Activated CD4-positive, alpha-beta T cell treated with anti-CD3 and anti-CD28 coated beads for 4 hours (primary cell): ENCODE data around the gene BEND7.
"Not testable (repeated sequence)": the region's sequence is repeated elsewhere in the genome, so short reads cannot be mapped to it uniquely, and the experiment has no call there.

Experiments used
- DNase-seq, 2 donors: peaks; one replicate each; pipeline ENCODE4 v3.0.0-alpha.2; 2020

BEND7 gene

DNA sequence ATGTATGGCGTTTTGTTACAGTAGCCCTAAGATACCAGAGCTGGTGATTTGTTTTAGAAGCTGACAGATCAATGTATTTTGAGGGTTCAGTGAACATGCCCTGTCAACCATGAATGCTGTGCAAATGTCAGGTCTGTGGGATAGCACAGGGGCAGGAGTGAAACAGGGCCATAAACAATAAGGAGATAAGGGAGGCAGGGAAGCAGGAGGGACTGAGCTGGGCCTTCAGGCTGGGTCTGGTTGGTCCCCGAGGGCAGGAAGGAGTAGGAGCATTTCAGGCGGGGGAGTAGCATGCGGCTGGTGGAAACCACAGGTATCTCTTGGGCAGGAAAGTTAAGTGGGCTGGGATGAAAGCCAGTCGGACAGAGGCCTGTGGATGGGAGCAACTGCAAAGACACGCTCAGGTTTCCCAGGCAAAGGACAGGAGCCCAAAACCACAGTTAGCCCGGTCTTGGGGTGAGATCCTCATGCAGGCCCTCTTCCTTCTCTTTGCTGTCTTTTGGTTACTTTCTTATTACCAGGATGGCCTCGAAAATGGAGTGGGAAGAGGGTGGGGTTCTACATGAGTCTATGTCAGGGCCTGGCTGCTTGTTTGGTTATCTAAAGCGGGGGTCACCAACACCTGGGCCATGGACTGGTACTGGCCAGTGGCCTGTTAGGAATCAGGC lies 111.2 kb downstream of the BEND7 start:
- no peak for DNase-seq

DNA sequence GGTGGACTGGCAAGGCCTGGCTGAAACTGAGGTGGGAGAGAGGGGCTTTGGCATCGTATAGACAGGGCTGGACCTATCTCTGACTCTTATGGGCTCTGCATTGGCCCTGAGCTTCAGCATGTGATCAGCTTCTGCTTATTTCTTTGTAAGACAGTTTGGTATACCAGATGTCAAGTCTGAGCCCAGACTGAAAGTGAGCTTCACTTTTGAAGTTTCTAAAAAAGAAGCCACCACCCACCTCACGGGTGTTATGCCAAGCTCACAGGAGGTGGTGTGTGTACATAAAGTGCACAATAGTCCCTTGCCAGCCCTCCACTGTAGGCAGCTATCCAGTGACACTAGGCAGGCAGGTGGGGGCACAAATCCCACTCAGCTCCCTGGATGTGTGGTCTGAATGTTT lies 112.1 kb downstream of the BEND7 start:
- no peak for DNase-seq

DNA sequence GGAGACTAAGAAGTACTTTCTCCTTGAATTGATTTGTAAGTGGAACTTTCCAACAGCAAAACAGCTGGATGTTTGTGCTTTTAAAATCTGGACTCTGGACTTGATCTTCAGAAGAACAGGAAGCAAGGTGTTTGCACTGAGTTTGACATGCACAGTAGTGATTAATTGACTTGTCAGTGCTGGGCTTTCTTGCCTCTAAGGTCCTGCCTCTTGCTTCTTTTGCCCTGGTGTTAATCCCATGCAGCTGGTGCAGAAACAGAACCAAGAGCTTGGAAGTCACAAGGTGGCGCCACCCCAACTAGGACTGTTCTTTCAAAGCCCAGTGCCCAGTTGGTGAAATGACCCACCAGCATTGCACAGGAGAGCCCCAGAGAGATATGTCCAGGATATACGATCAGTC lies 114.0 kb downstream of the BEND7 start:
- no peak for DNase-seq

DNA sequence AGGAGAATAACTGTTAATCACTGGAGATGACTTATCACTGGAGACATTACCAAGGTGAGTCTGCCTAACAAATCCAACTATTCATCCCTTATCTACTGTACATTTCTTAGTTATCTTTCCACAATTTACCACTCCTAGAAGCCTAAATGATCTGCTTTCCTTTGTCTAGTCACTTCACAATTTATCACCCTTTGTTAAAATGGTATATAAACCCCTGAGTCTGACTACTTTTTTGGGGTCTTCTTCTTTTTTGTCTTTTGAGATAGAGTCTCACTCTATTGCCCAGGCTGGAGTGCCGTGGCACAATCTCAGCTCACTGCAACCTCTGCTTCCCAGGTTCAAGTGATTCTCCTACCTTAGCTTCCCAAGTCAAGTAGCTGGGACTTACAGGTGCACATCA lies 114.7 kb downstream of the BEND7 start:
- no peak for DNase-seq

DNA sequence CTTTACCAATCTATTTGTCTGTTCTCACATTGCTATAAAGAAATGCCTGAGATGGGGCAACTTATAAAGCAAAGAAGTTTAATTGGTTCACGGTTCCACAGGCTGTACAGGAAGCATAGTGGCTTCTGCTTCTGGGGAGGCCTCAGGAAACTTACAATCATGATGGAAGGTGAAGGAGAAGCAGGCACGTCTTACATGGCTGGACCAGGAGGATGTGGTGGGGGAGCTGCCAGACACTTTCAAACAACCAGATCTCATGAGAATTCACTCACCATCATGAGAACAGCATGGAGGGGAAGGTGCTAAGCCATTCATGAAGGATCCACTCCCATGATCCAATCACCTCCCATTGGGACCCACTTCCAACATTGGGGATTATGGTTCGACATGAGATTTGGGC lies 115.9 kb downstream of the BEND7 start:
- DNase-seq = no peak

DNA sequence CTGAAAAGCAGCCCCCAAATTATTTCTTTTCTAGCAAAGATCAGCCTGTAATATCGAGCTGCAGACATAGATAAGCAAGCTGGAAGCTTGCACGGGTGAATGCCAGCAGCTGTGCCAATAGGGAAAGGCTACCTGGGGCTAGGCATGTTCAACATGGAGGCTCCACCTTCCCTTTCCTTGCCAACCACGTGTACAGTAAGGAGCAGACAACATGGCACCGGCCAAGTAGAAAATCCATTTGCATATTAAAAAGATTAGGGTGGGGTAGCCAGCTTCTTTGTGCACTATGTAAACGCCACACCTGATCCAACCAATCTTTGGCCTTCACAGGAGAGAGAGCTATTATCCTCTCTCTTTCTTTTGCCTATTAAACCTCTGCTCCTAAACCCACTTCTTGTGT lies 124.0 kb downstream of the BEND7 start:
- no peak for DNase-seq

DNA sequence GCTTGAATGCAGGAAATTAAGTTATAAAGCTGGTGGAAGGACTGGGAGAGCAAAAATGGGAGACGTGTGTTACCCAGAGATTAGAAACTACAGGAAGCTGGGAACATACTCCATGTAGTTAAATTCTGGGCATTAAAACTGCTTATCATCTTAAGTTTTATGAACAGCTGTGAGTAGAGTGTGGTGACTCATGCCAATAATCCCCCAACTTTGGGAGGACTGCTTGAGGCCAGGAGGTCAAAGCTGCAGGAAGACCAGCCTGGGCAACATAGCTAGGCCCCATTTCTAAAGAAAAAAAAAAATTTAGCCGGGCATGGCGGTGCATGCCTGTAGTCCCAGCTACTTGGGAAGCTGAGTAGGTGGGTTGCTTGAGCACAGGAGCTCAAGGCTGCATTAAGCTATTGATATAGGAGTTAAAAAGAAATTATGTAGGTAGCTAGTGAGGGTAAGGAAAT lies 124.5 kb downstream of the BEND7 start:
- DNase-seq = no peak

DNA sequence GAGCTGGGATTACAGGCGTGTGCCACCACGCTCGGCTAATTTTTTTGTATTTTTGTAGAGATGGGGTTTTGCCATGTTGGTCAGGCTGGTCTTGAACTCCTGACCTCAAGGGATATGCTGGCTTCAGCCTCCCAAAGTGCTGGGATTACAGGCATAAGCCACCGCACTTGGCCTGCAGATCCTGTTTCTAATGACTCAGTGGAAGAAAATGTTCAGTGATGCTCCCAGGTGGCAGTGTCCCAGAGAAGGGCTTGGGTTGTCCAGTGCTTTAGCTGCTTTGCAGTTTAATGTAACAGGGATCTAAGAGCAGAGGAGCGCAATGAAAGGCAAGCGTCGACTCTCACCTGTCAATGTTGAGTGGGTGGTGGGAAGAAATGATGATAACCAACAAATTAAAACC lies 125.4 kb downstream of the BEND7 start:
- DNase-seq = not testable (repeated sequence)

DNA sequence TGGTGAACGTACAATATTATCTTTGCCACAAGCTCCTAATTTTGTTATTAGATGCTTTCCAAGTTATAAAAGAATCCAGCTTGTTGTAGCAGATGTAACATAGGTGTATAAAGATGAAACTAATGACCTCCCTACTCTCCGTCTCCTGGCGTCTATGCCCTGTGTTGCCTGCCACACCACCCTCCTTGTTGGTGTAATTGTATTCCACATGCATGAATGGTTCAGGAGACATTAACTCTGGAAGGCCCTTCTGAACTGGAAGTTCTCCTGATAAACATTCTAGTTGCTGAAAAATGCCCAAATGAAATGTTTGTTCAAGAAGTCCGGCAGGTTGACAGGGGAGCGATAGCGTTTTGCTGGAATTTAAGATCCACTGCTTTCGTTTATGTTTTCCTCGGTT lies 126.8 kb downstream of the BEND7 start:
- no peak for DNase-seq

DNA sequence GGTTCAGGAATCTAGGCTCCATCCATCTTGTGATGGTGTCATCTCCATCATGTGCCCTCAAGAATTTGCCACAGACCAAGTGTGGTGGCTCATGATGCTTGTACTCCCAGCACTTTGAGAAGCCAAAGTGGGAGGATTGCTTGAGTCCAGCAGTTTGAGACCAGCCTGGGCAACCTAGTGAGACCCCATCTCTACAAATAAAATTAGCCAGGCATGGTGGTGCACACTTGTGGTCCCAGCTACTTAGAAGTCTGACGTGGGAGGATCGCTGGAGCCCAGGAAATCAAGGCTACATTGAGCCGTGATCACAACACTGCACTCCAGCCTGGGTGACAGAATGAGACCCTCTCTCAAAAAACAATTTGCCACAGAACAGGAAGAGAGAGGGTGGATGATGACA lies 127.7 kb downstream of the BEND7 start:
- DNase-seq = no peak

DNA sequence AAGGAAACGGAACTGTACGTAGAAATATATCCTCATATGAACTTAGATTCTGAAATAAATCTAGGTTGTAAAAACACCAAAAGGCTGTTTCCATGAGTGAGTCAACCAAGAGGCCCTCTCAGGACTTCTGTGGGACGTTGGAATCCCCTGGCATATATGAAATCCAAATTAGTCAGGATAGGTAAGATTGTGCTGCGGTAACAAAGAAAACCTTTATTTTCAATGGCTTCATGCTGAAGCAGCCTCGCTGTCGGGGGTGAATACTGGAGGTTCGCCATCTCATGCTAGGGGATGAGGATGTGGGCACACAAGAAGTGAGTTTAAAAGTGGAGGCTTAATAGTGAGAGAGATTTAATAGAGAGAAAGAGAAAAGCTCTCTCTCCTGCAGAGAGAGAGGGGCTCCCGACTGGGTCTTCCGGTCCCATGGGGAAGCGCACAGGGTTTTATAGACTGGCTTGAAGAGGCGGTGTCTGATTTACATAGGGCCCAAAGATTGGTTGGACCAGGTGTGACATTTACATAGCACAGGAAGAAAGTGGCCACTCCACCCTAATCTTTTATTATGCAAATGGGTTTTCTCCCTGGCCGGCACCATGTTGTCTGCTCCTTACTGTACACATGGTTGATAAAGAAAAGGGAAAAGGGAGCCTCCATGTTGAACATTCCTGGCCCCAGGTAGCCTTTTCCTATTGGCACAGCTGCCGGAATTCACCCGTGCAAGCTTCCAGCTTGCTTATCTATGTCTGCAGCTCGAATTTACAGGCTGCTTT lies 128.4 kb downstream of the BEND7 start:
- DNase-seq = no peak

DNA sequence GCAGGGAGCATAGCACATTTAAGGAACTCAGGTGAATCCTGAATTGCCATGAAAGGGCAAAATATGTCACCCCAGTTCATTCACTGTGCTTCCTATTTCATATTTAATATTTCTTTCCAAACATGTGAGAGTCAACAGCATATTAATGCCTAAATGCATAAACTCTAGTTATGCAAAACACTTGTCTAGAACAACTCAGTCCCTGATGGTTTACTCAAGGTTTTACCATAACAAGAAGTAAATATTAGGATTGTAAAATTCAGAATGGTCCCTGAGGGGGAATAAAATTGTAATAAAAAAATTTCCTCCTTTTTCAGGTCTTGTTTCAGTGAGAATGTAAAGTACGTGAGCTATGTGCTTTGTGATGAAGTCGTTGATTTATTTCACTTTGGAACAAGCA lies 129.1 kb downstream of the BEND7 start:
- DNase-seq = no peak

DNA sequence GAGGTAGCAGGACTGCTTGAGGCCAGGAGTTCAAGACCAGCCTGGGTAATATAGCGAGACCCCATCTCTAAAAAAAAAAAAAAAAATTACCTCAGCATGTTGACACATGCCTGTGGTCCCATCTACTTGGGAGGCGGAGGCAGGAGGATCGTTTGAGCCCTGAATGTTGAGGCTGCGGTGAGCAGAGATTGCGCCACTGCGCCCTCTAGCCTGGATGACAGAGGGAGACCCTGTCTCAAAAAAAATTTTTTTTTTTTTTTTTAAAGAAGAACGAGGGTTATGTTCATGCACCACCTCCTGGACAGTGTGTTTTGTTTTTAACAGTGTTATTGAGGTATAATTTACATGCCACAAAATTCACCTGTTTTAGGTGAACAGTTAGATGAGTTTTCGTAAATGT lies 129.6 kb downstream of the BEND7 start:
- DNase-seq = no peak

DNA sequence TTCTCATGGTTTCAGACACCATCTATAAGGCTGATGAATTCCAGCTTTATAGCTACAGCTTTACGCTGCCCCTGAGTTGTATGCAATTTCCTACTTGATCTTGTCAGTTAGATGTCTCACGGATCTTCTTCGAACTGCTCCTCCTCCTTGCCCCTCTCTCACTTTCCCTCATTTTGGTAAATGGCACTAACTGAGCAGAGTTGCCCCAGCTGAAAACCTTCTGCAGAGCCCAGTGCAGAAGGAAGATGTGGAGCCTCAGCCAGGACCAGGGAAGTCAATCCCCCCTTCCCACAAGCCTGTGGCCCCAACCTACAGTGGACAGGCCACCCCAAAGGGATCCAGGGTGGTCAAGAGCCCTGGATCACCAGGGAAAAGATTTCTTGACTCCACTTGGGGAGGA lies 131.8 kb downstream of the BEND7 start:
- no peak for DNase-seq

DNA sequence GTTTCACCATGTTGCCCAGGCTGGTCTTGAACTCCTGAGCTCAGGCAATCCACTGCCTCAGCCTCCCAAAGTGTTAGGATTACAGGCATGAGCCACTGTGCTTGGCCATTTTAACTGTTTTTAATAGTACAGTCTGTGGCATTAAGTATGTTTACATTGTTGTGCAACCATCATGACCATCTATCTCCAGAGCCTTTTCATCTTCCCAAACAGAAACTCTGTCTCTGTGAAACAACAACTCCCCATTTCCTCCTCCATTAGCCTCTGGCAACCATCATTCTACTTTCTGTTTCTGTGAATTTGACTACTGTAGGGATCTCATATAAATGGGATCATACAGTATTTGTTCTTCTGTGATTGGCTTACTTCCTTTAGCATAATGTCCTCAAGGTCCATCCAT lies 132.4 kb downstream of the BEND7 start:
- DNase-seq = no peak

DNA sequence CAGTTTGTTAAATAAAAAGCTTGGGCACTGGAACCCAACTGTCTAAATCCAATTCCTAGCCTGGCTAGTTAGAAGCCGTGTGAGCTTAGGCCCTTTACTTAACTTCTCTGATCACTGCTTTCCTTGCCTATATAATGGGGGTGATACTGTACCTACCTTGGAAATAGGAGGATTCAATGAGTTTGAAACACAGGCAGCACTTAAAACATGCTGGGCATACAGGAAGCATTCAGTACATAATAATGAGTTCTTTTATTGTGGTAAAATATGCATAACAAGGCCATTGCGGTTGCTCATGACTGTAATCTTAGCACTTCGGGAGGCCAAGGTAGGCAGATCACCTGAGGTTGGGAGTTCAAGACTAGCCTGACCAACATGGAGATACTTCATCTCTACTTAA lies 133.3 kb downstream of the BEND7 start:
- DNase-seq = no peak

DNA sequence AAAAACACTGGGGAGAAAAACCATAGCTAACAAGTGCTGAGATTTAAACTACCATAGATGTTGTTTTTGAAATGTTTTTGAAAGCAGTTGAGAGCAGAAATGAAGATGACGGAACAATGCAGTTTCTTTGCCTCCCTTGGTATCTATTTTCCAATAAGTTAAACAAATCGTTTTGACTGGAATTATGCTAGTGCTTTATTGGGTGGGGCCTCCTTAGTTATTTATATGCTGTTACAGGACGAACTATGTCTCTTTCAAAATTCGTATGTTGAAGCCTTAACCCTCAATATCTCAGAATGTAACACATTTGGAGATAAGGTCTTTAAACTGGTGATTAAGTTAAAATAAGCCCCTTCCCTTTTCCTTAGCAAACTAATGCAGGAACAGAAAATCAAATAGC lies 135.2 kb downstream of the BEND7 start:
- no peak for DNase-seq

DNA sequence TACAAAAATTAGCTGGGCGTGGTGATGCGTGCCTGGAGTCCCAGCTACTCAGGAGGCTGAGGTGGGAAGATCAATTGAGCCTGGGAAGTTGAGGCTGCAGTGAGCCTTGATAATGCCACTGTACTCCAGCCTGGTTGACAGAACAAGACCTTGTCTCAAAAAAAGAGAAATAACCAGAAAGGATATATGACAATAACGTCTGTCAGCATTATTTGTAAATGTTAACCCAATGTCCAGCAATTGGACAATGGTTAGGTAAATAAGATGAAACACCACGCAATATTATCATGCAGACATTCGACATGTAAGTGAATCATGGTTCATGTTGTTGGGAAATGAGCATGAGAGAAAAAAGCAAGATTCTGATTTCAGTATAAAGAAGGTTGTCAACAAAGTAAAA lies 136.1 kb downstream of the BEND7 start:
- no peak for DNase-seq
